ENCODE data around the gene GUCY2D. TPM values are rescaled to one million over a fixed set of nuclear protein-coding genes. Genes with fewer than 3 reads are reported as not detected.
A peak's percentile ranks its signal among the peaks of the same experiment; 100 is the strongest.
"Not testable (repeated sequence)": the region's sequence is repeated elsewhere in the genome, so short reads cannot be mapped to it uniquely, and the experiment has no call there.

GUCY2D gene
- polyA plus RNA-seq, 5 donors: 0.12 to 0.33 (median 0.27) TPM; not detected in 2

DNA sequence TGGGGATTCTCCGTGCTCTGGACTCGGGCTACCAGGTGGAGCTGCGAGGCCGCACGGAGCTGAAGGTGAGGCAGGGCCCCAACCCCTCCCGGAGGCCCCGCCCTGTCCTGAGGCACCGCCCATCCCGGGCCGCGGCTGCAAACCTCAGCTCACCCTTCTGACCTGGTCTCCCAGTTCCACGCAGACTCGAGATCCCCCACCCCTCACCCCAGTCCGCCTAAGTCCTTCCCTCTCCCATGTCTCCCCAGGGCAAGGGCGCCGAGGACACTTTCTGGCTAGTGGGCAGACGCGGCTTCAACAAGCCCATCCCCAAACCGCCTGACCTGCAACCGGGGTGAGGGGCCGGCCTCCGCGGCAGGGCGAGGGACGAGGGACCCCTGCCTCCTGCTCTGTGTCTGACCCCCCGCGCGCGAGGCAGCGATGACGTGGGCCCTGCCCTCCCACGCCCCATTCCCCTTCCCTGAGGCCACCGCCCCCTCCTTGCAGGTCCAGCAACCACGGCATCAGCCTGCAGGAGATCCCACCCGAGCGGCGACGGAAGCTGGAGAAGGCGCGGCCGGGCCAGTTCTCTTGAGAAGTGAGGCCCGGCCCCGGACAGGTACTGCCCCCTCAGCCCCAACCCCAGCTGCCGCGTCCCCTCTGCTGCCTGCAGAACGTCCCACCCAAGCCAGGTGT, 13.7 kb downstream of the GUCY2D start:
- DNase-seq: no peak

GRCh38 chr17:8016632-8017424, 14.4 kb downstream of the GUCY2D start:
- peak in 1 of 2 donors; percentile 47 for DNase-seq

- DNase-seq: no peak
These were observed 16.0 kb downstream of the GUCY2D start for GRCh38 chr17:8018436-8018835.

GRCh38 chr17:8019166-8019565, 16.8 kb downstream of the GUCY2D start:
- DNase-seq: no peak

GRCh38 chr17:8019665-8020650, 17.5 kb downstream of the GUCY2D start:
- no peak for DNase-seq

DNA sequence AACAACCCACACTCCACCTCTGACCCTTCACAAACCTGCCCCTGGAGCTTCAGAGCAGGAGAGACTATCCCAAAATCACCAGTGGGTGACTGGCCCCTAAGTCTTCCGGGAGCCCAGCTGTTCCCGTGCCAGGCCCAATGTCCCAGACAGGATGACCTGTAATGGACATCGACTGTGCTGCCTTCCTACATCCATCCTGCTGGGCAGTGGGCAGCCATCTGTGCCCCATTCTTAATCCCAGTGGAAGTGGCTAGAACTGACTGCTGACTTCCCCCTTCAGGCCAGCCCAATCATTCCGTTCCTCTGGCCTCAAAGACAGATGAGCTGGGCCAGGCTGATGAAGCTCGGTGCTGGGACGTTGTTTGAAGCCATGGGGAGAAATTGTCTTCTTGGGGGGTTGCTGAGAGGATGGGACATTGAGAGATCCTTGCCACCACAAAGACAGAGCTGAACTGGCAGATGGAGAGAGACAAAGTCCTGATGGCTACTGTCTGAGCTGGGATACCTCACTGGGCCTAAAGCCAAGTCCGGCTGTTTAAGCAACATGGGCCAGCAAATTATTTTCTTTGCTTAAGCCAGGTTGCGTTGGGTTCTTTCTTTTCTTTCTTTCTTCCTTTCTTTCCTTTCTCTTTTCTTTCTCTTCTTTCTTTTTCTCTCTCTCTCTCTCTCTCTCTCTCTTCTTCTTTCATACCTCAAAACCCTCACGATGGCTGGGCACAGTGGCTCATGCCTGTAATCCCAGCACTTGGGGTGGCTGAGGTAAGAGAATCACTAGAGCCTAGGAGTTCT, 18.6 kb downstream of the GUCY2D start:
- DNase-seq: no peak

- DNase-seq: no peak
These were observed 19.3 kb downstream of the GUCY2D start for GRCh38 chr17:8021565-8022359.

DNA sequence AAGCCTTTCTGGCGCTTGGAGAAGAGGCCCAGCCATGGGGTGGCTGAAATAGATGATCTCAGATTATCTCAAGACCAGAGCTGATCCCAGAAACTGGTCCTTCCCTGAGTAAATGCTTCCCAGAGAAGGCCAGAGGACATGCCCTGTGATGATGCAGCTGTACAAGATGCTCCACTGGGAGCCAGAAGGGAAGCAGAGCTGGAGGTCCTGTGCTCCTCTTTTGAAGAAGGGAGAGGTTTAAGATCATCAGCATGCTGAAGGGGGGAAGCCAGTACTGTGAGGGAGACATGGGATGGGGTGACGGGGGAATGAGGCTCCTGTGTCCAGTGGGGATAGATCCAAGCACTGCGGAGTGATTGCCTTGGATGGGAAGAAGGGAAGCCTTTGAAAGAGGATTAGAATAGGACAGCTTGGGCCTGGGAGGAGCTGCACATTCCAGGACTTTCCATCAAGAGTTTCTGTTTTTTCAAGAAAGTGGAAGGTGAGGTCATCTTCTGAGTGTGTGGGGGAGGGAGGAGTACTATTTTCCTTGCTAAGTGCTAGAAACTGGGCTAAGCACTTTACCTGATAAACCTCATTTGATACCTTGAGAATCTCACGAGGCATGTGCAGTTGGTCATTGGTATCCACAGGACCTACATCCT, 20.1 kb downstream of the GUCY2D start:
- DNase-seq: no peak

GRCh38 chr17:8024161-8024560, 21.7 kb downstream of the GUCY2D start:
- not testable (repeated sequence) for DNase-seq

- DNase-seq: no peak
These were observed 22.9 kb downstream of the GUCY2D start for GRCh38 chr17:8025176-8025911.

- no peak for DNase-seq
These were observed 26.7 kb downstream of the GUCY2D start for GRCh38 chr17:8029121-8029520.

DNA sequence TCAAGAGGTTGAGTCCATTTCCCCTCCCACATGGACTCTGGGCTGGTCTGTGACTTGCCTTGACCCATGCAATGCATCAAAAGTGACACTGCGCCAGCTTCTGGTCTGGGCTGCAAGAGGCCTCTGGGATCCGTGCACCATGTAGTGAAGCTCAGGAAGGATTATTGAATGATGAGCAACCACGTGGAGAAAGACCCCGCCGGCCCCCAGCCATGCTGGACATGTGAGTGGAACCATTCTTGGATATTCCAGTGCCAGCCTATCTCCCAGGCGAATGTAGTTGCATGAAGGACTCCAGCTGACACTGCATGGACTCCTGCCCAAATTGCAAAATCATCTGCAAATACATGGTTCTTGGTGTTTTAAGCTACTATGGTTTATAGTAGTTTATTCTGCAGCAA, 28.8 kb downstream of the GUCY2D start:
- peak; percentile 55 to 59 for DNase-seq

DNA sequence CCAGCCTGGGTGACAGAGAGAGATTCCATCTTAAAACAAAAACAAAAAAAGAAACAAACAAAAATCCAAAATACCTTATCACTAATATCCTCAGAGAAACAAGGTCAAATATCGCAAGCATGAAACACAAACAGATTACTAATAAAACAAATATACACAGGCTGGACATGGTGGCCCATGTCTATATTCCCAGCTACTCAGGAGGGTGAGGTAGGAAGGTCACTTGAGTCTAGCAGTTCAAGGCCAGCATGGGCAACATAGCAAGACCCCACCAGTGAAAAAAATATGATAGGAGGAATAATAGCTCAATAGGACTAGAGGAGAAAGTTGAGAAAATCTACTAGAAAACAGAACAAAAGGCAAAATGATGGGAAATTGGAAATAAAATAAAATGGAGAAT, 29.5 kb downstream of the GUCY2D start:
- DNase-seq: no peak

- no peak for DNase-seq
These were observed 30.0 kb downstream of the GUCY2D start for GRCh38 chr17:8032442-8032841.

- no peak for DNase-seq
These were observed 36.7 kb downstream of the GUCY2D start, which contains the start of gene ALOX15B for GRCh38 chr17:8038954-8039610. ALOX15B (plus strand) TSS chr17:8039059; CDS start chr17:8039156, 97 bp downstream.

GRCh38 chr17:8039611-8040168, 37.3 kb downstream of the GUCY2D start:
- no peak for DNase-seq

- no peak for DNase-seq
These were observed 39.0 kb downstream of the GUCY2D start for GRCh38 chr17:8041249-8041928.
